B cell (primary cell): Measurements from ENCODE around the gene STK24. TPM values are rescaled to one million over a fixed set of nuclear protein-coding genes. Genes with fewer than 3 reads are reported as not detected.

Experiments used
- ATAC-seq: fragments of 200-7000 bp; cut with Tn5 transposase; one replicate; pipeline ENCODE4 v1.10.0; 2021; ENCODE audit warnings: low read depth, mild to moderate bottlenecking, moderate number of reproducible peaks, moderate library complexity
- CTCF ChIA-PET: fragments of 350-600 bp; sonication (Branson Sonifier 250); formaldehyde crosslinking; loops from one replicate; lab custom pipeline; 2021; ENCODE audit warnings: antibody characterized with exemption, inconsistent platforms; lab: Charles Lee
- POLR2A ChIA-PET: fragments of 350-600 bp; sonication (Branson Sonifier 250); formaldehyde crosslinking; loops from one replicate; lab custom pipeline; 2021; ENCODE audit warnings: antibody characterized with exemption; lab: Charles Lee
- DNase-seq: peaks from one replicate; pipeline ENCODE4 v3.0.0; 2013
- H2AFZ ChIP-seq: 2 replicates; pipeline ENCODE4 v1.6.1; 2012; ENCODE audit warnings: mild to moderate bottlenecking, low read depth, low read length; ENCODE audit not compliant: insufficient read depth, poor library complexity, severe bottlenecking
- H3K27ac ChIP-seq, 2 donors: 1 replicate in 1 of 2; 2 replicates in 1 of 2; pipeline ENCODE4 v1.5.1; 2012 to 2013; ENCODE audit warnings: low read length in 2 of 2, mild to moderate bottlenecking in 2 of 2, moderate library complexity in 1 of 2
- H3K27me3 ChIP-seq, 4 experiments: fragments of 200-600 bp in 1 of 4; sonication (generic) in 1 of 4; replicated peaks in 1 of 4; 1 replicate in 2 of 4; 2 replicates in 2 of 4; pipeline versions ENCODE4 v1.6.1 to v1.7.0; 2013 to 2016; ENCODE audit warnings: low read length in 3 of 4, mild to moderate bottlenecking in 2 of 4, mixed read lengths in 1 of 4, moderate library complexity in 1 of 4; ENCODE audit not compliant: insufficient read depth in 4 of 4, control insufficient read depth in 3 of 4; ENCODE audit errors: control extremely low read depth in 1 of 4
- H3K36me3 ChIP-seq, 2 experiments: replicated peaks in 1 of 2; 1 replicate in 1 of 2; 2 replicates in 1 of 2; pipeline versions ENCODE4 v1.6.1 to v1.7.1; 2013; ENCODE audit warnings: low read length in 1 of 2; ENCODE audit not compliant: insufficient read depth in 2 of 2, control insufficient read depth in 1 of 2; ENCODE audit errors: control extremely low read depth in 1 of 2, extremely low read depth in 1 of 2
- H3K4me1 ChIP-seq, 2 donors: fragments of 200-600 bp in 1 of 2; sonication (generic) in 1 of 2; 1 replicate in 1 of 2; 2 replicates in 1 of 2; pipeline versions ENCODE4 v1.5.1 to v1.6.1; 2013 to 2017; ENCODE audit warnings: low read length in 2 of 2; ENCODE audit not compliant: control insufficient read depth in 2 of 2, insufficient read depth in 2 of 2
- H3K4me2 ChIP-seq: replicated peaks from 2 replicates; pipeline ENCODE3; 2012; ENCODE audit warnings: mild to moderate bottlenecking, low read depth, low read length; ENCODE audit not compliant: poor library complexity, severe bottlenecking
- H3K4me3 ChIP-seq, 5 experiments: fragments of 200-600 bp in 1 of 5; sonication (generic) in 1 of 5; 1 replicate in 3 of 5; 2 replicates in 2 of 5; pipeline versions ENCODE4 v1.5.1 to v1.7.0; 2011 to 2016; ENCODE audit warnings: low read length in 4 of 5, mild to moderate bottlenecking in 4 of 5, low read depth in 2 of 5, control low read depth in 1 of 5, moderate library complexity in 1 of 5; ENCODE audit not compliant: insufficient read depth in 1 of 5; ENCODE audit errors: control extremely low read depth in 1 of 5, extremely low read depth in 1 of 5
- H3K79me2 ChIP-seq: fragments of 200-600 bp; sonication (generic); one replicate; pipeline ENCODE4 v1.6.0; 2016; ENCODE audit warnings: low read length; ENCODE audit not compliant: control insufficient read depth, insufficient read depth
- H3K9ac ChIP-seq: fragments of 200-600 bp; sonication (generic); 2 replicates; pipeline ENCODE4 v1.6.1; 2017; ENCODE audit warnings: mild to moderate bottlenecking, low read length, moderate library complexity
- H3K9me3 ChIP-seq, 3 donors: one replicate each; pipeline versions ENCODE4 v1.6.1 to v1.7.1; 2013; ENCODE audit warnings: low read length in 2 of 3; ENCODE audit not compliant: control insufficient read depth in 2 of 3, insufficient read depth in 1 of 3; ENCODE audit errors: control extremely low read depth in 1 of 3
- H4K20me1 ChIP-seq: 2 replicates; pipeline ENCODE4 v1.6.0; 2012; ENCODE audit warnings: mild to moderate bottlenecking, low read length; ENCODE audit not compliant: insufficient read depth, control insufficient read depth, poor library complexity, severe bottlenecking
- H3K27ac Mint-ChIP-seq: one replicate; pipeline ENCODE4 v1.8.0; 2021; ENCODE audit warnings: mixed read lengths
- H3K27me3 Mint-ChIP-seq: one replicate; pipeline ENCODE4 v1.8.0; 2021; ENCODE audit warnings: mixed read lengths
- H3K4me1 Mint-ChIP-seq: one replicate; pipeline ENCODE4 v1.8.0; 2021; ENCODE audit warnings: mixed read lengths
- H3K4me3 Mint-ChIP-seq: one replicate; pipeline ENCODE4 v1.8.0; 2021; ENCODE audit warnings: mixed read lengths
- H3K9me3 Mint-ChIP-seq: one replicate; pipeline ENCODE4 v1.8.0; 2022; ENCODE audit warnings: mixed read lengths; ENCODE audit not compliant: insufficient read depth
- CTCF ChIP-seq: fragments of 200-600 bp; IDR thresholded peaks from one replicate; pipeline ENCODE4 v1.8.0; 2022; ENCODE audit warnings: antibody characterized with exemption, mild to moderate bottlenecking
- EZH2 ChIP-seq: IDR thresholded peaks from 2 replicates; pipeline ENCODE4 v1.6.1; 2012; ENCODE audit warnings: borderline replicate concordance, low read depth, mild to moderate bottlenecking, moderate library complexity, low read length; ENCODE audit not compliant: insufficient read depth, poor library complexity, severe bottlenecking
- WGBS: methylation state at CpG from one replicate; pipeline ENCODE4 v1.1.5; 2013; ENCODE audit warnings: missing lambda C conversion rate; ENCODE audit not compliant: insufficient coverage; 5-methylcytosine and 5-hydroxymethylcytosine counted together
- intact Hi-C: fragments of 100-400 bp; cut with micrococcal nuclease; formaldehyde crosslinking; loops from one replicate; pipeline ENCODE4 v1.10.0; 2022
- polyA plus RNA-seq: library from polyadenylated mRNA; depleted of rRNA; stranded (reverse); fragments of >200 nt; gene quantifications from 2 replicates; pipeline ENCODE4 v1.2.3, GENCODE V29; 2012
- total RNA-seq, 2 donors: library from RNA; stranded (reverse); fragments of 120-200 nt in 1 of 2; gene quantifications; 1 replicate in 1 of 2; 2 replicates in 1 of 2; pipeline versions ENCODE4 v1.2.3 to v1.2.4, GENCODE V29; 2013 to 2022

Gene STK24
- total and polyA plus RNA-seq, 2 donors (not counting 1 experiment from before 2014, with no cell fraction given) = 47.2 to 117 TPM

GRCh38 chr13:98407575-98407974, 169.3 kb downstream of the STK24 start:
- no peak for ATAC-seq
- Mint-ChIP-seq H3K27ac (no peak overlapping the region), H3K4me1 (peaks cover 7% of the 10 kb centered on the region), H3K4me3 (no peak overlapping the region), H3K27me3 (peaks cover 35% of the 10 kb centered on the region), H3K9me3 (no peaks in the 10 kb centered on the region)
- no peak overlapping the region for H3K4me3 ChIP-seq
- H2AFZ ChIP-seq = no peak overlapping the region
- no peak overlapping the region for H3K4me2 ChIP-seq
- no peaks in the 10 kb centered on the region for H4K20me1 ChIP-seq
- WGBS = 100% methylated on average over 1 of the region's 4 CpGs
- DNase-seq = no peak
- no peak overlapping the region for H3K27ac ChIP-seq
- POLR2A ChIA-PET = no interaction called here
- H3K4me1 ChIP-seq = peaks cover 5 to 7% of the 10 kb centered on the region in 2 donors
- TF ChIP-seq EZH2 (no peak), CTCF (no peak)
- no peaks in the 10 kb centered on the region for H3K79me2 ChIP-seq
- H3K36me3 ChIP-seq = no peaks in the 10 kb centered on the region
- peaks cover 0 to 18% (median 7%) of the 10 kb centered on the region in 4 experiments for H3K27me3 ChIP-seq
- no peaks in the 10 kb centered on the region for H3K9me3 ChIP-seq
- H3K9ac ChIP-seq = no peak overlapping the region
- CTCF ChIA-PET = interaction anchor here (0.6 kb wide), 1 partner anchor 258 kb away, joined by 3 read pairs; no protein-coding TSS in a partner anchor
- intact Hi-C loops = no loop called here

- Histone ChIP-seq H3K4me3 (no peak overlapping the region), H3K27me3 (peaks cover 0 to 17% (median 5%) of the 10 kb centered on the region in 4 experiments), H3K4me1 (peaks cover 5 to 7% of the 10 kb centered on the region in 2 donors), H2AFZ (no peak overlapping the region), H4K20me1 (no peaks in the 10 kb centered on the region), H3K9ac (no peak overlapping the region), H3K36me3 (no peaks in the 10 kb centered on the region), H3K4me2 (no peak overlapping the region), H3K79me2 (no peaks in the 10 kb centered on the region), H3K9me3 (no peaks in the 10 kb centered on the region), H3K27ac (no peak overlapping the region)
- CTCF ChIA-PET = no interaction called here
- WGBS = 91% methylated on average over 6 of the region's 9 CpGs
- POLR2A ChIA-PET = no interaction called here
- DNase-seq = no peak
- Mint-ChIP-seq H3K9me3 (no peaks in the 10 kb centered on the region), H3K4me1 (peaks cover 6% of the 10 kb centered on the region), H3K27ac (no peak overlapping the region), H3K4me3 (no peak overlapping the region), H3K27me3 (peaks cover 29% of the 10 kb centered on the region)
- no peak for ATAC-seq
- TF ChIP-seq CTCF (no peak), EZH2 (no peak)
- intact Hi-C loops = no loop called here
Measured at GRCh38 chr13:98406971-98407370, 169.9 kb downstream of the STK24 start.
